HG02678 (cell line): Measurements from ENCODE around the gene LAMA5.

ENCODE experiments used
- ATAC-seq: cut with Tn5 transposase; IDR thresholded peaks from one replicate; pipeline ENCODE4 v1.9.1; 2021; ENCODE audit warnings: mild to moderate bottlenecking, moderate library complexity; ENCODE audit not compliant: unreplicated experiment

LAMA5 gene

DNA sequence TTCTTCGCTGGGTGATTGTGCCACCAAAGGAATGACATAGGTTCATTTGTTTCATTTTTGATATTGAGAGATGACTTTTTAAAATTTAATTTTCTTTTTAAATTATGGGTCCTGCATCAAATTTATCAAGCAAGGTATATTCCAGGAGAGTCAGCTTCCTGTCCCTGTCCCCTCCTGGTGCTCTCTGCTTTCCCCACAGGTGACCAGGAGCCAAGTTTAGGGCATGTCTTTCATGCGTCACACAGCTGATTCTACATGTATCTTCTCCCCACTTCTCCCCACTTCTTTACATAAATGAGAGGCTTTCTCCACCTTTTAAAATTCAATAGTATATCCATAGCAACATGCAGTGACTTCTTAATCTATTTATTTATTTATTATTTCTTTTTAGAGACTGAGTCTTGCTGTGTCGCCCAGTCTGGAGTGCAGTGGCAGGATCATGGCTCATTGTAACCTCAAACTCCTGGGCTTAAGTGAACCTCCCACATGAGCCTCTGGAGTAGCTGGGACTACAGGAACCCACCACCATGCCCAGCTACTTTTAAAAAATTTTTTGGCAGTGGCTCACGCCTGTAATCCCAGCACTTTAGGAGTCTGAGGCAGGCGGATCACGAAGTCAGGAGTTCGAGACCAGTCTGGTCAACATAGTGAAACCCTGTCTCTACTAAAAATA, 98.7 kb downstream of the LAMA5 start:
- no peak for ATAC-seq

DNA sequence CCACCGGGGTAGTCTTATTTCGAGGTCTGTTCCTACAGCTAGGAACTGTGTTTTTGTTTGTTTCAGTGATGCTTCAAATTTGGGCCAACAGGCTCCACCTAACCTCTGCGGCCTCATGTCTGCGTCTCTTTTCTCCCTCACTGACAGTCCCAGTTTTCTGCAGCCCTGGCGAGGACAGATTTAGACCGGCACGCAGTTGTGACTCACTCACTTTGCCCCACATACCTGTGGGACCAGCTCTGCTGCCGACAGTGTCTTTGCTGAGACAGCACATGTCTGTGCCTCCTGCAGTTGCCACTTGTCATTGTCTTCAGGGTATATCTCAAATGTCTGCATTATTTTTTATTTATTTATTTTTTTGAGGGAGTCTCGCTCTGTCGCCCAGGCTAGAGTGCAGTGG, 99.6 kb downstream of the LAMA5 start:
- no peak for ATAC-seq

DNA sequence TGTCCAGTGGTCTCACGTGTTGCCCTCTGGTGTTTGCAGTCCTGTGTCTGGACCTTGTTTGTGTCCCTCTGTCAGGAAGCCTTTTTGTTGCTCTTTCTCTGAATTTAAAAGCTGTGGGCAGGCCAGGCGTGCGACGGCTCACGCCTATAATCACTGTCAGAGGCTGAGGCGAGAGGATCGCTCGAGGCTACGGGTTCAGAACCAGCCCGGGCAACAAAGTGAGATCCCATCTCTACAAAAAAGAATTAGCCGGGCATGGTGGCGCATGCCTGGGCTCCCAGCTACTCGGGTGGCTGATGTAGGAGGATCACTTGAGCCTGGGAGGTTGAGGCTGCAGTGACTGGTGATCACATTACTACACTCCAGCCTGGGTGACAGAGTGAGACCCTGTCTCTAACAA, 100.3 kb downstream of the LAMA5 start:
- ATAC-seq = no peak

DNA sequence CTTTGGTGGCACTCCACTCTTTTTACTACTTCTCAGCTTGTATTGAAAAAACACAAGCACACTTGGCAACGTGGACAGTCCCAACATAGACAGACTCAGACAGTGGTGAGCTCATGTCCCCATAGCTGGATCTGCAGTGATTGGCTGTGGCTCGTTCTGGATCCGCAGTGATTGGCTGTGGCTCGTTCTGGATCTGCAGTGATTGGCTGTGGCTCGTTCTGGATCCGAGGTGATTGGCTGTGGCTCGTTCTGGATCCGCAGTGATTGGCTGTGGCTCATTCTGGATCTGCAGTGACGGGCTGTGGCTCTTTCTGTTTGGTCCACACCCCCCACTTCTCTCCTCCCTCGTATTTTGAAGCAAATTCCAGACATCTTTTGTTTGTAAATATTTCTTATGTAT, 100.8 kb downstream of the LAMA5 start:
- no peak for ATAC-seq

DNA sequence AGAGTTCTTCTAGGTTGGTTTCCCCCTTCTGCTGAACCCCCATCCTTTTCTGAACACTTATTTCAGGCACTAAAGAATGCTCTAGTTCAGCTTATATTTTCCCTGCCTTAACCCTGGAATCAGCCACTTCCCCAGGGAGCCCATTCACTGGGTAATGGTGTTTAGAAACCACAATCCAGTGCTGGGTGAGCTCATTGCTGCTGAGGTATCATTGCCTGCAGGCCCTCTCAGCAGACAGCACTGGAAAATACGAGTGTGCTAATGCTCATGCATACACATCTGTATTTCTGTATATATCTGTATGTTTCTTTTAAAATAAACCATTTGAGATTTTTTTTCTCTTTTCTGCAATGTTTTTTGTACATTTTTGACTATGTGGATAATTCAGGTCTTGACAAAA, 101.7 kb downstream of the LAMA5 start:
- no peak for ATAC-seq

DNA sequence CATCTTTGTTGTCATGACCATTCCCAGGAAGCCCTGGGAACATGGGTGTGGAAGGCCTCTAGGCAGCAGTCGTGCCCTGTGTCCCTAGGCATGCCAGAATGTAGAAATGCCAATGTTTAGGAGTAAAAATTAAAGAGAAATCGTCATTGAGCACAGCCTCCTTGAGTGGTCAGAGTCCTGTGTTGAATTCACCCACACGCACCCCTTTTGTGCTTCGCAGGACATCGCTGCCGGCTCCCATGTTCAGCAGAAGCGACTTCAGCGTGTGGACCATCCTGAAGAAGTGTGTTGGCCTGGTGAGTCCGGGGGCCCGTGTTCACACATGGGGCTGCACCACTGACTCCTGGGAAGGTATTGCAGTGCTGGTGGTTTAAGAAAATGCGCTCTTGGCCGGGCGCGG, 103.7 kb downstream of the LAMA5 start:
- ATAC-seq = no peak

DNA sequence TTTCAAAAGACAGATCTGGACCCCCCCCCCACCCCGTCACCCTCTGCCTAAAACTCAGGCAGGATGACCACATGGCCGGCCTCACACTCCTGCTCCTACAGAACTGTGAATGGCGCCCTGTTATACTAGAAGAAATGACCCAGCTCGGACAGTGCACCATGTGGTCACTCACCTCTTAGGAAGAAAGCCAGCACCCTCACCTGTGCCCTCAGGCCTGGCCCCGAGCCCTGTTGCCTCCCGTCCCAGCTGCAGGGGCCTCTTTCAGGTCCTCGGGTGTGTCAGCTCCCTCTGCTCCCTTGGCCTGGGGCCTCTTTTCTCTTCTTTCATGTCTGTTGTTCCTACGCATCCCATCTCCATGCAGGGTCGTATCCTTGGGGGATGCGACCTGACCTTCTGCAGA, 105.0 kb downstream of the LAMA5 start:
- no peak for ATAC-seq

DNA sequence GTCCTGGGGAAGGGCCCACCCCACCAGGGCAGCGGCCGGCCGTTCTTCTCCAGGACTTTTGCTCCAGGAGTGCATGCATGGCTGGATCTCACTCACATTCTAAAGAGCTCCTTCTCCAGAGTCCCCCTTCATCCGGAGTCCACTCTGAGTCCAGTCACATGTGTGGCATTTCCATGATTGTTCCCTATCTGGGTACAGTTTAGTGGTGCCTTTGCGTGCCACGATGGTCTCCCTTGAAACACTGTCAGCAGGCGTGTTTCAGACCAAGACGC, 107.9 kb downstream of the LAMA5 start:
- no peak for ATAC-seq
